Uterus (tissue), 2 donors: ENCODE results near the gene ARHGEF19.

Experiments used
- CTCF ChIP-seq, 4 experiments: fragments of 200-600 bp in 2 of 4; fragments of 450-650 bp in 2 of 4; sonication (generic) in 2 of 4; IDR thresholded peaks; one replicate each; pipeline ENCODE4 v1.5.1; 2016 to 2019; ENCODE audit warnings: antibody characterized with exemption in 4 of 4, mild to moderate bottlenecking in 2 of 4, moderate library complexity in 1 of 4
- POLR2A ChIP-seq, 2 donors: fragments of 450-650 bp; IDR thresholded peaks; one replicate each; pipeline ENCODE4 v1.6.1; 2016; ENCODE audit warnings: antibody characterized with exemption in 2 of 2, mild to moderate bottlenecking in 1 of 2, moderate library complexity in 1 of 2

GRCh38 chr1:16170283-16170673, 42.2 kb downstream of the ARHGEF19 start:
- TF ChIP-seq POLR2A (IDR thresholded peaks at IDR 0.05) (no peak), CTCF (IDR thresholded peaks at IDR 0.05) (no peak)
